HG02840 (cell line): ENCODE measurements around the gene KCNG2.
"Not testable (repeated sequence)": the region's sequence is repeated elsewhere in the genome, so short reads cannot be mapped to it uniquely, and the experiment has no call there.

Source experiments
- ATAC-seq: cut with Tn5 transposase; IDR thresholded peaks from one replicate; pipeline ENCODE4 v1.9.1; 2021; ENCODE audit warnings: mild to moderate bottlenecking, moderate library complexity, moderate number of reproducible peaks; ENCODE audit not compliant: unreplicated experiment, low FRiP score

Gene KCNG2, protein sequence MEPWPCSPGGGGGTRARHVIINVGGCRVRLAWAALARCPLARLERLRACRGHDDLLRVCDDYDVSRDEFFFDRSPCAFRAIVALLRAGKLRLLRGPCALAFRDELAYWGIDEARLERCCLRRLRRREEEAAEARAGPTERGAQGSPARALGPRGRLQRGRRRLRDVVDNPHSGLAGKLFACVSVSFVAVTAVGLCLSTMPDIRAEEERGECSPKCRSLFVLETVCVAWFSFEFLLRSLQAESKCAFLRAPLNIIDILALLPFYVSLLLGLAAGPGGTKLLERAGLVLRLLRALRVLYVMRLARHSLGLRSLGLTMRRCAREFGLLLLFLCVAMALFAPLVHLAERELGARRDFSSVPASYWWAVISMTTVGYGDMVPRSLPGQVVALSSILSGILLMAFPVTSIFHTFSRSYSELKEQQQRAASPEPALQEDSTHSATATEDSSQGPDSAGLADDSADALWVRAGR

DNA sequence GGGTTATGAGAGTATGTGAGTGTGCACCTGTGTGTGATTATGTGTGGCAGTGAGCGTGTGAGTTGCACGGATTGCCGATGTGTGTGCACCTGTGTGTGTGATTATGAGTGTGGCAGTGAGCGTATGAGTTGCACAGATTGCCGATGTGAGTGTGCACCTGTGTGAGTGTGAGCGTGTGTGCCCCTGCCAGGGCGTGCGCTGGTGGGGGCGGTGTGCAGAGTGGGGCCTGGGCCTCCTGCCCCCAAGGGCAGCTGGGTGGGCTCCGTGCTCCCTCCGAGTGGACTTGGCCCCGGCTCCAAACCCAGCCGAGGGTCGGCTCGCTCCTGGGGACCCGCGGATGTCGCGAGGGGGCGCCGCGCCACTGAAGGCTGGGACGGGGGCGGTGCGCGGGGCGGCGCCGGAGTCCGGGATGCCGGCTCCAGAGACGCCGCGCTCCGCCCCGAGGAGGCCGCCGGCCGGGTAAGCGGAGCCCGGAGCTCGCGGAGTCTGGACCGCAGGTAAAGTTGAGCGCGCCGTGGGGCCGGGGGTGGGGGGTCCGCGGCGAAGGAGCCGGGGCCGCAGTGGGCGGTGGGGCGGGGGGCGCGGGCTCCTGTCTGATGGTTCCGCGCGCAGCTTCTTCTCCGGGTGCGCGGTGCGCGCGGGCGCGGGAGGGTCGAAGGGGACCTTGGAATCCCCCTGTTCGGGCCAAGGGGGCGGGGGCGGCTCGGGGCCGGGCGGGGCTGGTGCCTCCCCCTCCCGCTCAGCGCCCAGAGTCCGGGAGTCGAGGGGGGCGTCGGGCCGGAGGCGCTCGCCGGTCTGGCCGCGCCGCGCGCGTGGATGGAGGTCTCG is at the start of gene KCNG2:
TSS of gene KCNG2 (plus strand) at position 421 of the 828 bp plus-strand sequence. CDS start 65,730 bp downstream, outside the sequence.
- ATAC-seq, result no peak

DNA sequence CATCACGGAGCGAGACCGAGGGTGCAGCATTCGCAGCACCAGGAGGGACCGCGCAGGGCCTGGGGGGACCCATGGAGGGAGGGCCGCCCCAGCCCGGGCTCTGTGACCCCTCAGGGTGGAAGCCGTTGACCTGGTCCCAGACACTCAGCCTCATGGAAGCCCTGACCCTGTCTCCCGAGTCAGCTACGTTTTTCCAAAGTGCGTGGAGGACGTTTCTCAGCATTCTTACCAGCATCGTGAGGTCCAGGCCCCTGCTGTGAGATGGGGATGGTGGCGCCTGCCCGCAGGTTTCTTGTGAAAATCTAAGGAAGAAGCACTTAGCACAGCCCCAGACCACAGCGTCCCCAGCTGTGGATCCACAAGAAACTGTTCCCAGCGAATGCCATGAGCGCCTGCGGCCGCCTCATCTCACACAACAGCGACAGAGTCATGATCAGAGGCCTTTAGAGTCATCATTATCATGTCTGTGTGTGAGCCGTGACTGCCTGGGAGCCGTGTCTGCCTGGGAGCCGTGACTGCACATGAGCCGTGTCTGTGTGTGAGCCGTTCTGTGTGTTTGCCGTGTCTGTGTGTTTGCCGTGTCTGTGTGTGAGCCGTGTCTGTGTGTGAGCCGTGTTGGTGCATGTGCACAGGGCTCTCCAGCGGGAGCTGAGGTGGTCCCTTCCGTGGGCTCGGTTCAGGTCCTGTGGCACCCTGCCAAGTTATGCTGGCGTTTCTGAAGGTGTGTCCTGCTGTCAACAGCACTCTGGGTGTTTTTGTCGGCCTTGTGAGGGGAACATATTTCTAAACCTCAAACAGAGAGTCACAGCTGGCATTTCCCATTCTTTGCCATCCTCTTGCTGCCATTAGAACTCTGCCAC is 49.2 kb upstream of the KCNG2 start:
- no peak for ATAC-seq

DNA sequence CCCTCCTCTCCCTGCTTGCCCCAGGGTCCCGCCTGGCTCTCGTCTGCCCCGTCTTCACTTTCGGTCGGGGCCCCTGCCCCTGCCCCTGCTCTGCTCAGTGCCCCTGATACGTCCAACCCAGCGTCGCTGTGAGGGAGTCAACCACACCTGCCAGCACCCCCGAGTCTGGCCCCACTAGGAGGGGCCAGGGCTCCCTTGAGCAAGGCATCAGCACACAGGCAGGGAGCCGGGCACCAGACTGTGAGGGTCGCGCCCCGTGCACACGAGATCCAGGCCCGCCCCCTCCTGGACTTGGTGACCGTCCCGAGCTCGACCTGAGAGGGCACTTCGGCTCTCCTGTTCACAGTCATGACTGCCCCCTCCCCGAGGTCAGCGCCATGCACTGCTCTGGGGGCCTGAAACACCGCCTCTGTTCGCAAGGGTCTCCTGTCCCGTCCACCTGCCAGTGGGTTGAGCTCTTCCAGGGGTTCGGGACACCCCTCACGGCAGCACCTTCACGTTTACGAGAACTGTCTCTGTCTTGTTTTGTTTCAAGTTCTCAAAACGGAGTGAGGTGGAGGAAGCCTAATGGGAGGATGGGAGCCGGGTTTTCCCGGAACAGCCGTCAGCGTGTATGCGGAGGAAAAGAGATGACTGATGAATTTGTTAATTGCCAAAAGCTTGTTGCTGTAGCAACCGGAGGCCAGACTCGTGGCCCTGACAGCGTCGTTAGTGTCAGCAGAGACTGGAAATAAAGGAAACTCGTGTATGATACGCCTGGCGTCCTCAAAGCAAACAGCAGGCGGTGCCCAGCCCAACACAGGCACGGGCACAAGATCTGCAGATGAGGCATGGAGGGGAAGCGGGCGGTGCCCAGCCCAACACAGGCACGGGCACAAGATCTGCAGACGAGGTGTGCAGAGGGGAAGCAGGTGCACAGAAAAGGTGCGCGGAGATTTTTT is 48.2 kb upstream of the KCNG2 start:
- no peak for ATAC-seq

DNA sequence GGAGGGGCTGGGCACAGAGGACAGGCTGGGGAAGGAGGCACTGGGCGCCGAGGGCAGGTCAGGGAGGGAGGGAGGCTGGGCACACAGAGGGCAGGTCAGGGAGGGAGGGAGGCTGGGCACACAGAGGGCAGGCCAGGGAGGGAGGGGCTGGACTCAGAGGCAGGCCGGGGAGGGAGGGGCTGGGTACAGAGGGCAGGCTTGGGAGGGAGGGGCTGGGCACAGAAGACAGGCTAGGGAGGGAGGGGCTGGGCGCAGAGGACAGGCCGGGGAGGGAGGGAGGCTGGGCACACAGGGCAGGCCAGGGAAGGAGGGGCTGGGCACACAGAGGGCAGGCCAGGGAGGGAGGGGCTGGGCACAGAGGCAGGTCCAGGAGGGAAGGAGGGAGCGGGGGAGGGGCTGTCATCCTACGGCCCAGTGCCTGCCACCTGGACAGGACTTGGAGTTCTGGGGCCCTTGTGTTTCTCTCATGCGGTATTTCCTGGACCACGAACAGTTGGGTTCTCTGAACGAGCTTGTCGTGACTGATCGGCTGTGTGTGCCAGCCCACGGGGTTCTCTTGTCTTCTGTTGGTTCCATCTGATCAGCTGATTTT is 46.7 kb upstream of the KCNG2 start:
- ATAC-seq, result no peak

DNA sequence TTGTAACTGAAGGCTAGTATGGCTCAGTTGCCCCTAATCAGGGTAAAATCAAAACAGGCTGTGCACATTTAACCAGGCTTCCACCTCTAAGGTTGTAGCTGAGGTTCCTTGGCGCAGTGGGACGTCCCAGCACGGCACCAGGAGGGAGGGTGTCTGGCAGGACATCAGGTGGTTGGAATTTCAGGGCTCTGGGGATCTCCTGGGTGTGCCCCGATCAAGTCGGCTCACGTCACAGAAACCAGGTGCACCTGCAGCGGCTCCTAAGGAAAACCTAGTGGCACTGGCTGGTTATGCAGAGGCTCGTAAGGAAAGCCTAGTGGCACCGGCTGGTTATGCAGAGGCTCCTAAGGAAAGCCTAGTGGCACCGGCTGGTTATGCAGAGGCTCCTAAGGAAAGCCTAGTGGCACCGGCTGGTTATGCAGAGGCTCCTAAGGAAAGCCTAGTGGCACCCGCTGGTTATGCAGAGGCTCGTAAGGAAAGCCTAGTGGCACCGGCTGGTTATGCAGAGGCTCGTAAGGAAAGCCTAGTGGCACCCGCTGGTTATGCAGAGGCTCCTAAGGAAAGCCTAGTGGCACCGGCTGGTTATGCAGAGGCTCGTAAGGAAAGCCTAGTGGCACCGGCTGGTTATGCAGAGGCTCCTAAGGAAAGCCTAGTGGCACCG is 45.7 kb upstream of the KCNG2 start:
- ATAC-seq, result not testable (repeated sequence)

DNA sequence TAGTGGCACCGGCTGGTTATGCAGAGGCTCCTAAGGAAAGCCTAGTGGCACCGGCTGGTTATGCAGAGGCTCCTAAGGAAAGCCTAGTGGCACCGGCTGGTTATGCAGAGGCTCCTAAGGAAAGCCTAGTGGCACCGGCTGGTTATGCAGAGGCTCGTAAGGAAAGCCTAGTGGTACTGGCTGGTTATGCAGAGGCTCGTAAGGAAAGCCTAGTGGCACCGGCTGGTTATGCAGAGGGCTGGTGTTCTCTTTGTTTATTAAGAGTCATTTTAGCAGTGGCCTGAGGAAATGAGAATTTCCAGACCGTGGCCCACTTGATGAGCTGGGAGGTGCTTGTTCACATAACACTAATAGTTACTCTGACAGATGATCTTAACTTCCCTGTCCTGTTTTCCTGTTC is 44.8 kb upstream of the KCNG2 start:
- not testable (repeated sequence) for ATAC-seq

DNA sequence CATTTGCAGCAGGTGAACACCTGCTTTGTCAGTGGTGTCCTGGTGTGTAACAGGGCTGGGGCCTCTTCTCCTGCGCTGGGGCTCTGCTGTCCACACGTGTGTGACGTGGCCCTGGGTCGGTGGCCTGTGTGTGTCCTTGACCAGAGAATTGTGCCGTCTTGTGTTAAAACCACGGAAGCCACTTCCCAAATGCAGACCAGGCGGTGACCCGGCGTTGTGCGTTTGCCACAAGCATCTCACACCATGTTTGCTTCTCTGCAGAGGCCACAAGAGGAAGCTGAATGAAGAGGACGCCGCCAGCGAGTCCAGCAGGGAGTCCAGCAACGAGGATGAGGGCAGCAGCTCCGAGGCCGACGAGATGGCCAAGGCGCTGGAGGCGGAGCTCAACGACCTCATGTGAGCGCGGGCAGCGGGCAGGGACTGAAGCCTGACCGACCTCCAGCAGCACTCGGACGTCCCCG is 44.3 kb upstream of the KCNG2 start:
- ATAC-seq, result no peak

DNA sequence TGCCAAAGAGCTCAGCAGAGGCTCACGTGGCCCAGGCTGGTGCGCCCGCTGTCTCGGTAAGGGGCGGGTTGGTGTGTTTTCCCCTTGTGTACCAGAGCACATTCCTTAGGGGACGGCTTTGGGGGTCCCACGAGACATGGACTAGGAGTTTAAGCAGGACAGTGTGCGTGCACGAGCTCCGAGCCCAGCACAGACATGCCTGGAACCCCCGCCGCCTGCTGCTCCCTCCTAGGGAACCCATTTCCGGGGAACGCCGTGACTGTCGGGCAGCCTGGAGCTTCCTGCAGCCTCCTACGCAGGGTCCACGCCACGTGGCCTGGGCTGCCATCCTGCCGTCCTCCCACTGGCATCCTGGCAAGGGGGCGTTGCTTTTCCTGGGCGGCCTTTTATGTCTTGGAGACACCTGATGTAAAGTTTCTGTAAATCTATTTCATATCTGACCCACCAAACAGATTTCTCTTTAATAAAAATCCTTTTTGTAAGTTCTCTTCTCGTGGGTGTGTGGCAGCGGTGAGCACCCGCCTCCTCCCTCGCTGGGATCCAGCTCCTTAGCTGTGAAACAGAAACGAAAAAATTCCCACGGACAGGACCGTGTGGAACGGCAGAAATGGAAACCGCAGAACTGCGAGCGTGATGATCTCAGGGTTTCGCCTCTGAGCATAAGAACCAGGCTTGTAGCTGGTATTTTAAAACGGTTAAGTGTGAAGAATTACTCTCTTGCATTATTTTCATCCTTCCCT is 43.5 kb upstream of the KCNG2 start:
- no peak for ATAC-seq

DNA sequence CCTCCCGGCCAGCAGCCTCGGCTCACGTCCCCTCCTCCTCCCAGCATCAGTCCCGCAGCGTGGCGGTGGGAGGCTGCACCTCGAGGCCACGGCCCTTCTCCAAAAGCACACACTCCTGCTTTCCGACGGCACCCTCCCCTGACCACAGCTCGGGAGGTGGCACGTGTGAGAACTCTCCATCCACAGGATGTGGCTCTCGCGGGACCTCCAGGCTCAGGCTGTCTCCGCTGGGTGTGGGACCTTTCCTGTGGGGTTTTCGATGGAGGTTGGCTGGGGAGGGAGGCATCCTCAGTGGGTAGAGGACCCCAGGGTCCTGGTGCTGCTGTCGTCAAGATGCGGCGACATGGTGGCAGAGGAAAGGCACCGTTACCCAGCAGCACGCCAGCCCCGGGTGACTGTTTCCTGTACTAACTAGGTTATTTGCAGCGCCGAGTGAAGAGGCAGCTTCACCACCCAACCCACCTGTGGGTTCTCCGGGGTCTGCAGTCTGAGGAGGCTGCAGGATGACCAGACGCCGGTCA is 42.8 kb upstream of the KCNG2 start:
- no peak for ATAC-seq

DNA sequence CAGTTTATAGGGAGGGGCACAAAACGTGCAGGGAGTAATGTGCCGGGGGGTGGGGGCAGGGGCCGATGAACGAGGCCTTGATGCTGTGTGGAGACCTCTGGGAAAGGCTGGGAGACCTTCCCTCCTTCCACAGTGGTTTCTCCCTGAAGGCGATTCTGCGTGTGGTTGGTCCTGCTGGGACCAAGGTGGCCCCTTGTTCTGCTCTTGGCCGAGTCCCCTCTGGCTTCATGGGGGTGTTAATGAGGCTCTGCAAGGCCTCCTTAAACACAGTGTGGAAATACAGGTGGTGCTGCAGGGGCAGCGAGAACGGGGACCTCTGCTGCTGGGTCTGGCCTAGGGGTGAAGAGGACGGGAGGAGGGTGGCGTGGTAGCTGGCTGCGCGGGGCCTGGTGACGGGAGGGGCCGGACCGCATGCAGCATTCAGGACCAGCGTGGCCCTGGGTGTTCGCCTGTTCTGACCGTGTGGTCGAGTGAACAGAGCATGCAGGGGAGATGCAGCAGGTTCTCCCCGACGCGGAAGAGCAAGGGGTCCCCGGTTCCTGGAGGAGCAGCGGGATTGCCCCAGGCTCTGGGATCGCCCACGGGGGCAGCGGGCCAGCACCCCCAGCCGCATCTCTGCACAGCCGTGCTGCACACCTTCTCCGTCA is 42.1 kb upstream of the KCNG2 start:
- ATAC-seq, result no peak

DNA sequence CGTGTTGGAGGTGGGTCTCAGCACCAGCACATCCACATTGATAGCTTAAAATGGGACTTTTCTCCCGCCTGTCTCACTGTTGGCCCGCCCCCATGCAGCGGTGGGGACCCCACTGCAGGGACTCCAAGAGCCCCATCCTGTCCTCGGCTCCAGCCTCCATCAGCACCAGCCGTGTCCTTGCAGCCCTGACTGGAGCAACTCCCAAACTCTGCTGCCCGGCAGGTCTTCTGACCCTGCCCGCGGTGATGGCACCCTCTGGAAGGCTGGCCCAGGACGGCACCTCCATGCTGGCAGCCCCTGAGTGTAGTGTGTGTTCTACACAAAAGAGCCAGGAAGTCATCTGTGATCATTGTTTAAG is 41.6 kb upstream of the KCNG2 start:
- no peak for ATAC-seq

DNA sequence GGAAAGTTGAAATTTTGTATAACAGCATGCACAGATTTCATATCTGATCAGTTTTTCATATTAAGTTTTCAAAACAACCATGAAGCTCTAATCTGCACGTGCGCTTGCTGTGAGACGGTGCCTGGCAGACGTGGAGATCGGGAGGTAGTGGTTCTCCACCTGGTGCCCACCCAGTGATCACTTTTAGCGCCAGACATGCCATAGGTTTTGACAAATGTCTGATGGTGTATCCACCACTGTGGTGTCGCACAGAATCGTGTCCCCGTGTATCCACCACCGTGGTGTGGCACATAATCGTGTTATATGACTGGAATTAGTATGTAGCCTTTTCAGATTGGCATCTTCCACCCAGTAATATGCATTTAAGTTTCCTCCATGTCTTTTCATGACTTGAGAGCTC is 40.9 kb upstream of the KCNG2 start:
- ATAC-seq, result no peak

DNA sequence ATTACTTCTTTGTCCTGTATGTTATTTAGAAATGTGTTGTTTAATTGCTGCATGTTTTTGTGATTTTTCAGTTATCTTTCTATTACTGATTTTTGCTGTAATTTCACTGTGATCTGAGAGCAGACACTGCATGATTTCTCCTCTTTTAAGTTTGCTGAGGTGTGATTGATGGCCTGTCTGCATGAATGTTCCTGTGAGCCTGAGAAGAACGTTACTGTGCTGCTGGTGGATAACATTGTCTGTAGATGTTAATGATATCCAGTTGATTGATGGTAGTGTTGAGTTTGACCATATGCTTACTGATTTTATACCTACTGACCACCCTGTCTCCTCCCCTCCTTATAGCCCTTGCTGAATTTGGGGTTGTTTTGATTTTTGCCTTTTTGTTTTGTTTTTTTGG is 37.4 kb upstream of the KCNG2 start:
- ATAC-seq, result no peak

DNA sequence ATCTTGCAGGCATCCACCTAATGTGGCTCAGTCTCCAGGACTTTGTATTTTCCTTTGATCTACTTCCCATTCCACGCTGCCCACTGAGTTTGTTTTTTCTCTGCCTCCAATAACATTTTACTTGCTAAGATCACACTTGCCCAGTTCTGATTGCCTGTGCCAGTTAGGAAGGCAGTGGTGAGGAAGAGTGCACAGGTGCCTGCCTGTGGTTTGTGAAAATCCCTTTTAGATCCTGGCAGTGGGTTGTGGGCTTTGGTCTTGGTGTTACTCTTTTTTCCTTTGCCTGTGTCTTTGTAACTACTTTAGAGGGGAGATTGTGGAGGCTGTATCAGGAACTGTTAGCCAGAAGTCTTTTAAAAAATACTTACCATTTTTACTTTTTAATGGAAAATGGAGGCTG is 36.9 kb upstream of the KCNG2 start:
- ATAC-seq, result no peak

DNA sequence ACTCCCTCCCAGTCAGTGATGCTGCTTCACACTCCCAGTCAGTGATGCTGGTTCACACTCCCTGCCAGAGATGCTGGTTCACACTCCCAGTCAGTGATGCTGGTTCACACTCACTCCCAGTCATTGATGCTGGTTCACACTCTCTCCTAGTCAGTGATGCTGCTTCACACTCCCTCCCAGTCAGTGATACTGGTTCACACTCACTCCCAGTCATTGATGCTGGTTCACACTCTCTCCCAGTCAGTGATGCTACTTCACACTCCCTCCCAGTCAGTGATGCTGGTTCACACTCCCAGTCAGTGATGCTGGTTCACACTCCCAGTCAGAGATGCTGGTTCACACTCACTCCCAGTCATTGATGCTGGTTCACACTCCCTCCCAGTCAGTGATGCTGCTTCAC is 34.3 kb upstream of the KCNG2 start:
- no peak for ATAC-seq

DNA sequence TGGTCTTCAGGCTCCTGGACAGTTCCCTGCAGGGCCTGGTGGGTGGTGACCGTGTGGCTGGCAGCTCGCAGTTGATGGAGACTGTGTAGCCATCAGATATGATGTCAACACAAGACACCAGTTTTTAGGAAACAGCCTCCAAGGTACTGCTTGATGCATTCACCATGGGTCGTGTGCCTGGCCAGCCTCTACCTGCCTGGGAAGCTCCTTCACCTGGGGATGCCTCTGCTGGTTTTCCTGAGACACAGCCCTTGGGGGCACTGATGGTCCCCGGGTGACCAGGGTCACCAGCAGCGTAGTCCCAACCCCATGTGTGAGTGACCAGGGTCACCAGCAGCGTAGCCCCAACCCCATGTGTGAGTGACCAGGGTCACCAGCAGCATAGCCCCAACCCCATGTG is 33.6 kb upstream of the KCNG2 start:
- no peak for ATAC-seq
